Esophagus (tissue), 2 donors: ENCODE data around the gene KDM4C. TPM values are rescaled to one million over a fixed set of nuclear protein-coding genes. Genes with fewer than 3 reads are reported as not detected.

ENCODE experiments used
- H3K27ac ChIP-seq, 2 donors: one replicate each; pipeline ENCODE4 v1.5.1; 2013; ENCODE audit warnings: low read depth in 2 of 2, mild to moderate bottlenecking in 2 of 2, inconsistent platforms in 1 of 2, low read length in 1 of 2, moderate library complexity in 1 of 2
- H3K27me3 ChIP-seq, 2 donors: one replicate each; pipeline ENCODE4 v1.6.1; 2013; ENCODE audit warnings: low read length in 2 of 2, control low read depth in 1 of 2, mild to moderate bottlenecking in 1 of 2; ENCODE audit not compliant: insufficient read depth in 2 of 2, control insufficient read depth in 1 of 2
- H3K36me3 ChIP-seq, 2 donors: one replicate each; pipeline ENCODE4 v1.6.1; 2013; ENCODE audit warnings: low read length in 1 of 2; ENCODE audit not compliant: control insufficient read depth in 2 of 2, insufficient read depth in 2 of 2
- H3K4me1 ChIP-seq, 2 donors: one replicate each; pipeline ENCODE4 v1.6.1; 2013; ENCODE audit warnings: low read length in 1 of 2; ENCODE audit not compliant: control insufficient read depth in 2 of 2, insufficient read depth in 2 of 2
- H3K4me3 ChIP-seq, 2 donors: one replicate each; pipeline ENCODE4 v1.5.1; 2013; ENCODE audit warnings: low read length in 2 of 2, mild to moderate bottlenecking in 2 of 2, low read depth in 1 of 2, moderate library complexity in 1 of 2
- H3K9me3 ChIP-seq, 2 donors: one replicate each; pipeline ENCODE4 v1.6.1; 2013; ENCODE audit warnings: mild to moderate bottlenecking in 2 of 2, low read depth in 1 of 2, low read length in 1 of 2, moderate library complexity in 1 of 2; ENCODE audit not compliant: control insufficient read depth in 2 of 2, insufficient read depth in 1 of 2
- WGBS, 2 donors: extraction: QIAGEN DNeasy Blood & Tissue Kit; methylation state at CpG; one replicate each; pipeline ENCODE4 v1.1.7; 2013; 5-methylcytosine and 5-hydroxymethylcytosine counted together
- polyA plus RNA-seq, 2 donors: library from polyadenylated mRNA; stranded (reverse); fragments of 200-250 nt; gene quantifications; one replicate each; pipeline ENCODE4 v1.2.3, GENCODE V29; 2013
- donor health status: healthy with polysubstance abuse.
- donor health status: Bipolar disorder and iron deficiency.

Gene KDM4C
- polyA plus RNA-seq, 2 donors: 5.9 to 8.0 TPM

- no peaks in the 10 kb centered on the region for H3K4me1 ChIP-seq
- no peak overlapping the region for H3K27ac ChIP-seq
- no peak overlapping the region for H3K4me3 ChIP-seq
- no peaks in the 10 kb centered on the region for H3K27me3 ChIP-seq
- H3K36me3 ChIP-seq: peaks cover 0 to 6% of the 10 kb centered on the region in 2 donors
- H3K9me3 ChIP-seq: no peaks in the 10 kb centered on the region
Measured at GRCh38 chr9:7108936-7109335, 351.2 kb downstream of the KDM4C start.

- Histone ChIP-seq H3K27me3 (no peaks in the 10 kb centered on the region), H3K27ac (no peak overlapping the region), H3K9me3 (no peaks in the 10 kb centered on the region), H3K4me3 (no peak overlapping the region), H3K36me3 (peaks cover 0 to 2% of the 10 kb centered on the region in 2 donors), H3K4me1 (no peaks in the 10 kb centered on the region)
- WGBS, 2 donors: 71 to 93% methylated on average over 3 of the region's 3 CpGs
Measured at GRCh38 chr9:7111413-7111812, 353.6 kb downstream of the KDM4C start.

- Histone ChIP-seq H3K9me3 (no peaks in the 10 kb centered on the region), H3K4me1 (no peaks in the 10 kb centered on the region), H3K36me3 (no peaks in the 10 kb centered on the region), H3K27me3 (no peaks in the 10 kb centered on the region), H3K4me3 (no peak overlapping the region), H3K27ac (no peak overlapping the region)
- 0 to 88% methylated on average over 1 of the region's 1 CpG for WGBS, 2 donors
Measured at GRCh38 chr9:7115606-7116005, 357.8 kb downstream of the KDM4C start.

GRCh38 chr9:7117676-7118561, 360.1 kb downstream of the KDM4C start:
- no peak overlapping the region for H3K4me3 ChIP-seq
- H3K4me1 ChIP-seq: no peaks in the 10 kb centered on the region
- no peaks in the 10 kb centered on the region for H3K27me3 ChIP-seq
- H3K27ac ChIP-seq: no peak overlapping the region
- 58 to 63% methylated on average over 6 of the region's 6 CpGs for WGBS, 2 donors
- no peaks in the 10 kb centered on the region for H3K36me3 ChIP-seq
- H3K9me3 ChIP-seq: no peaks in the 10 kb centered on the region

GRCh38 chr9:7118633-7119032, 360.9 kb downstream of the KDM4C start:
- no peaks in the 10 kb centered on the region for H3K9me3 ChIP-seq
- WGBS, 2 donors: 87 to 88% methylated on average over 6 of the region's 6 CpGs
- no peaks in the 10 kb centered on the region for H3K27me3 ChIP-seq
- no peak overlapping the region for H3K27ac ChIP-seq
- no peaks in the 10 kb centered on the region for H3K36me3 ChIP-seq
- H3K4me3 ChIP-seq: no peak overlapping the region
- H3K4me1 ChIP-seq: no peaks in the 10 kb centered on the region

DNA sequence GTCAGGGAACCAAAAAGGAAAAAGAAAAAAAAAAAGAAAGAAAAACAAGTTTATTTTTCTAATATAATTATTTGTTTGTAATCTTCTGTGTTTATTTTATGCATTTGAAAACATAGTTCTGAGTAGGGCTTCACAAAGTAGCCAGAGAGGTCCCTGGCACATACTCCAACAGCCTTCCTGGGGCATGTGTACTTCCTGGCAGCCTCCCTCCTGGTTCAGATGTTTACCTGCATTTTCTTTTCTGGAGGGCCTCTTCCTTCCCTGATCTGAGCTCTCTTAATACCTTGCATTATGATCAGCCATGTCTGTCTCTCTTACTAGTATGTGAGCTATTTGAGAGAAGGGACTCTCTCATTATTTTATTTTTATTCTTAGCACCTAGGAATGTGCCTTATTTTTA, 361.8 kb downstream of the KDM4C start:
- no peaks in the 10 kb centered on the region for H3K4me1 ChIP-seq
- H3K27me3 ChIP-seq: no peaks in the 10 kb centered on the region
- peaks cover 0 to 2% of the 10 kb centered on the region in 2 donors for H3K36me3 ChIP-seq
- no peak overlapping the region for H3K27ac ChIP-seq
- H3K4me3 ChIP-seq: no peak overlapping the region
- H3K9me3 ChIP-seq: no peaks in the 10 kb centered on the region

- 94% methylated on average over 2 of the region's 2 CpGs for WGBS, 2 donors
- Histone ChIP-seq H3K4me3 (no peak overlapping the region), H3K4me1 (no peaks in the 10 kb centered on the region), H3K36me3 (peaks cover 0 to 2% of the 10 kb centered on the region in 2 donors), H3K27me3 (no peaks in the 10 kb centered on the region), H3K27ac (no peak overlapping the region), H3K9me3 (no peaks in the 10 kb centered on the region)
Measured at GRCh38 chr9:7121055-7121454, 363.3 kb downstream of the KDM4C start.

DNA sequence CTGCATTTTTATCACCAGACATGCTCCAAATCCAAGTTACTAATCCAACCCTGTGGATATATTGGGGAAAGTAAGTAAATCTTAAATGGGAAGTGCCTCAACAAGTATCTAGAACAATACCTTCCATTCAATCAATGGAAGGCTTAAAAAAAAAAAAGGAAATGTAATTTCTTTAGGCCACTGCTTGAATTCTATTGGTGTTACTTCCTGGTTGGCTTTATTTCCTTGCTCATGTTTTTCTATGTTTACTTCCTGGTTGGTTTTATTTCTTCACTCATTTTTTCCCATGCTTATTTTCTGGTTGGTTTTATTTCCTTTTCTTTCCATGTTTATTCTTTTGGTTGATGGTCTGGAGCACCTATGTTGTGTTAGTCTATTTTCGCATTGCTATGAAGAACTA, 363.9 kb downstream of the KDM4C start:
- WGBS, 2 donors: 97% methylated on average over 1 of the region's 1 CpG
- no peaks in the 10 kb centered on the region for H3K27me3 ChIP-seq
- no peak overlapping the region for H3K27ac ChIP-seq
- H3K9me3 ChIP-seq: no peaks in the 10 kb centered on the region
- H3K4me1 ChIP-seq: no peaks in the 10 kb centered on the region
- peaks cover 0 to 2% of the 10 kb centered on the region in 2 donors for H3K36me3 ChIP-seq
- H3K4me3 ChIP-seq: no peak overlapping the region

DNA sequence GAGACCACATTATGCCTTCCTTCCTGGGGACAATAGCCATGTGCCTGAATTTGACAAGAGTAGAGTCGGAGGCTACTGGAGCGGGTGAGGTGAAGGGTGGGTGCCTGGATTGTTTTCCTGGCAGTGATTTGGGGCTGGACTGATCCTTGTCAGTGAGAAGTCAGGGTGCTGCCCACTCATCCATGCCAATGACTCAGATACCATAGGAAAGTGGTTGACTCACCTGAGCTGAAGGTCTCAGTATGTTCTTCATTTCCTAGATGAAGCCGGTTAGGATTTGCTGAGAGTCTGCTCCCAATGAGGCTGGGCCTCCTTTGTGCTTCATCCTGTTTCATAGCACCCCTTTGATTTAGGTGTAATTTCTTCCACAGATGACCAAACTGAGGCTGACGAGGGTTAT, 366.0 kb downstream of the KDM4C start:
- Histone ChIP-seq H3K4me1 (no peaks in the 10 kb centered on the region), H3K27me3 (no peaks in the 10 kb centered on the region), H3K36me3 (peaks cover 0 to 2% of the 10 kb centered on the region in 2 donors), H3K9me3 (no peaks in the 10 kb centered on the region), H3K4me3 (no peak overlapping the region), H3K27ac (no peak overlapping the region)
- WGBS, 2 donors: 87 to 92% methylated on average over 4 of the region's 4 CpGs

GRCh38 chr9:7125231-7125630, 367.5 kb downstream of the KDM4C start:
- Histone ChIP-seq H3K9me3 (no peaks in the 10 kb centered on the region), H3K4me1 (no peaks in the 10 kb centered on the region), H3K36me3 (peaks cover 0 to 6% of the 10 kb centered on the region in 2 donors), H3K27me3 (no peaks in the 10 kb centered on the region), H3K4me3 (no peak overlapping the region), H3K27ac (no peak overlapping the region)
- WGBS, 2 donors: 86 to 95% methylated on average over 2 of the region's 2 CpGs
